ENCODE results near the gene RHO.
"Not testable (repeated sequence)": the region's sequence is repeated elsewhere in the genome, so short reads cannot be mapped to it uniquely, and the experiment has no call there.

The RHO gene

DNA sequence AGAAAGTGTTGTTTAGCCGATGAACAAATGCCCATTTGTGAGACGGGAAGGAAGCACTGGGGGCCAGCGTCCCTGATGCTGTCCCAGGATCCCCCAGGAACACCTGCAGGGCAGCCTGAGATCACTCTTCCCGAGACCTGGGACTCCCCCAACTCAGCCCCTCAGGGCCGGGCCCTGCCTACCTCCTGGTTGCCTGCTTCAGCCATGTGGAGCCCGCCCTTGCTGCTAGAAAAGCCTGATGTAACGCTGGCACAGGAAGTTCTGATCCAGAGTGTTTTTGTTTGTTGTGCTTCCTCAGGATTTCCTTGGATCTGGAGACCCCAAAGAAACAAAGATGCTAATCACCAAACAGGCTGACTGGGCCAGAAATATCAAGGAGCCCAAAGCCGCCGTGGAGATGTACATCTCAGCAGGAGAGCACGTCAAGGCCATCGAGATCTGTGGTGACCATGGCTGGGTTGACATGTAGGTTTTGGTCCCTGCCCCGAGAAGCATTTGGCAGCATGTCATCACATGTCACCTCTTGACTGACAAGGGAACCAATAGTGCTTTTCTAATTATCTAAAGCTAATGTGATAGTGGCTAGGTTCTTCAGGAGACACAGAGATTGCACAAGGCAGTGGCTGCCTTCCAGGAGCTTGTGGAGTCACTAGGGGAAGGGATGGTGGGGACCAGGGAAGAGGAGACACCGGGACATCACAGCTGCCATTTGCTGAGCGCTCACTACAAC is 28.7 kb upstream of the RHO start:
- DNase-seq = not testable (repeated sequence)

DNA sequence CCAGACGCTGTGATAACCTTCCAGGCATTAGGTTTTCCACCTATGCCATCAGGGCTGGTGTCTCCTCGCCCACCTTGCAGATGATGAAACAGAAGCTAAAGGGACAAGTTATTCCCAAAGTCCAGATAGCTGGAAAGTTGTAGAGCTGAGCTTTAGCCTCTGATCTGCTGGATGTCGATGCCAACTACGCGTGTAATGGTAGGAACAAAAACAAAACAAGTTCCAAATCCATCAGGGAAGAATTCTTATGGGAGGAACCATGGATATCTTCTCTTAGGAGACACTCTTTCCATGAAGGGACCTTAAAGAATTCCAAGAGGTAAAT is 28.1 kb upstream of the RHO start:
- no peak for DNase-seq

DNA sequence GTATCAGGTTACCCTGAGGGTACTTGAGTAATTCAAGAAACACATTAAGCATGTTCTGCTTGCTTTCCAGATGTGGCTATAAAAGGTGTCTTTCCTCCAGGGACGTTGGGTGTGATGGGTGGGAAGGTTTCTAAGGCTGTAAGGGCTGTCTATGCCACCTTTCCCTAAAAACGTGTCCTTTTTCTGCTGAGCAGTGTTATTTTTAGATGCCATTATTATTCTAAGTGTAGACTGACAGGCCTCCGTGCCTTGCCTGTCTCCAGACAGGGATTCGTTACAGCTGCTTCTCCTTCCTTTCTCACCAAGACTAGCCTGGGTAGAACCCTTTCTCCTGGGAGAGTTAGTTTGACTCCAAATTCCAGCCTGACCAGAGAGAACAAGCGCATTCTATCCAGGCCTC is 26.8 kb upstream of the RHO start:
- no peak for DNase-seq

DNA sequence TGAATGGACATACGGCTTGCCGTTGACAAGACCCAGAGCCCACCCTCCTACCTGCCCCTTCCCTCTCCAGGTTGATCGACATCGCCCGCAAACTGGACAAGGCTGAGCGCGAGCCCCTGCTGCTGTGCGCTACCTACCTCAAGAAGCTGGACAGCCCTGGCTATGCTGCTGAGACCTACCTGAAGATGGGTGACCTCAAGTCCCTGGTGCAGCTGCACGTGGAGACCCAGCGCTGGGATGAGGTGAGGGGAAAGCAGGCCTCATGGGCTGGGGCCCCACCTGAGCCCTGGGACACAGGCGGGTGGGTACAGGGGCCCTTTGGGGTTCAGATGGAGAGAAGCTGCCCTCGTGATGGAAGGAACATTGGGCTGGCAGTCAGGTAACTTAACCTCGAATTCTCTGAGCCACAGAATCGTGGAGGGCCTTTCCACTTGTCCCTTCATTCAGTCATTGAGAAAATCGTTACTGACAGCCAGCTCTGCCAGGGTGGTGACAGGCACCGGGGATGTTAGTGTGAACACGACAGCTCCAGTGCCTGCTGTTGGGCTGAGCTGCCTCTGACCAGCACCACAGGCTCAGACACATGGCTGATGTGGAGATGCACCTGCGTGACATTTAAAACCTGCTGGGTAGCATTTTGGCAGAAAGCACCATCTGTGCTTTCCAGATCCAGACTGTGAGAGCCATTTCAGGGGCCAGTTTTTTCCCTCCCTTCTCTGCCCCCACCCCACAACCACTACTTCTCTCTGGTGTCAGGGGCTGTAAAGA is 25.6 kb upstream of the RHO start:
- no peak for DNase-seq

DNA sequence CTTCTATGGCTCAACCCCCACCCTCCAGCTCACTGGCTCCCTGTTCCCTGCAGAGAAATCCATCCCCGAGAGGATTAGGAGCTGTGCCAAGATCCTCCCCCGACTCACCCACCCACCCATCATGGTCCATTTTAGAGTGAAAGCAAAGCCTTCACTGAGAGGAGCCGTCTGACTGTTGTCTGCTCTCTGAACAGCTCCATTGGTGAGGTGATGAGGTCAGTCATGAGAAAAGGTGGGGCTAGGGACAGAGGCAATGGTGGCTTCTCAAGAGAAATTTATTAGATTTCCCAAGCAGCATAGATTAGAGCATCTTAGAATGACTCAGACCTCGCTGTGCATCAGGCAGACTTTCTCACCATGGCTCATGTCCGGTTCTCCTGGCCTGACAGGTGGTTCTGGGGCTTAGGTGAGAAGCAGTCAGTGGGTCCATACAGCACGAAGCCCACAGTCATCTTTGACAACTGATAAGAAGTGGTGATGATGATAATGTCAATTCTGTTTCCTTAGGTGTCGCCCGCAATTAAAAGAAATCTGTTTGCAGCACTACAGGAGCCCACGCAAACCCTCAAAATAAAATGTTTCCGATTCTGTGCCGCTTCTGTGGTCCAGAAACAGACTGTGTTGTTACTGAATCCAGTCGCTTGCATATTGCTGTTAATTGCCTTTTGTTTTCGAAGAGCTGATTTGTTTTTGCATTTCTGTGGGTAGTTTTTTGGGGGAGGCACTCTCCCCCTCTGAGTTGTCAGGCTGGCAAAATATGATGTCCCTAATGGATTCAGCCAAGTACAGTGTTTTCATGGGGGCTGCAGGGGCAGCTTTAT is 24.8 kb upstream of the RHO start:
- no peak for DNase-seq

DNA sequence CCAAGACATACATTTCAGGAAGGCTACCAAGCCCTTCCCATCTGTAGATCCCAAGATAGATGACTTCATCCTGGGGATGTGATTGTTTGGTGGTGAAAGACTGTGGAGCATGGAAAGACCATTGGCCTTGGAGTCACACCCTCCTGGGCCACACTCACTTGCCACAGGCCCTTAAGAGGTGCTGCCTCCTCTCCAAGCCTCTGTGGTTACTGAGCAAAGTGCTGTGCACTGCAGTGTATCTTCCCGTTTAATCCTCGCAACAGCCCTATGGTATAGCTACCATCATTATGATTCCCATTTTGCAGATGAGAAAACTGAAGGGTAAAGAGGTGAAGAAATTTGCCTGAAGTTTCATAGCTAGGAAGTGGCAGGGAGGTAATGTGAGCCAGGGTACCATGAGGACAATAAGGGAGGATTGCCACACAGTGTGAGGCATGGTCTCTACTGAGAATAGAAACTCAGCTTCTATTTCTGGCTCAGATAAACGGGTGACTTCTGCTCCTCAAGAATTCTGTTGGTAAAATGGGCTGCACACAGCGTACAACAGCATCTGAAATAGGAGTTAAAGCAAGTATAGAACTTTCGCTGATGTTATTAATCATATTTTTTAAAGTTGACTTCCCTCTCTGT is 23.9 kb upstream of the RHO start:
- DNase-seq = no peak

DNA sequence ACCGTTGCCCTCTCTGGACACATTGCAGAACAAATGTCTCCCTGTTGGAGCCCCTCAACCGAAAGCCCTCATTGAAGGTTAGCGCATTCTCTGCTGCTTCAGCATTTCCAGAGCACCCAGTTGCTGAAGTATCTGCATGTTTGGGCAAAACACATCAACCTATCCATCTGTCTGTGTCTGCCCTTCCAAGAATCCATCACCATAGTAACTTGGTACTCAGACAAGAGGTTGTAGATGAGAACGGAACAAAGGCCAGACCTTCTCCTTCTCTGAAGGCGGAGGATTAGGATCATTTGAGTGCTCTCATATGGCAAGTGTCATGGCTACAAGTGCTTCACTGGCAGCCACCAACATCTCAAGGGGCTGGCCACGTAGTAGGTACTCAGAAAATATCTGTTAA is 23.1 kb upstream of the RHO start:
- DNase-seq = no peak

DNA sequence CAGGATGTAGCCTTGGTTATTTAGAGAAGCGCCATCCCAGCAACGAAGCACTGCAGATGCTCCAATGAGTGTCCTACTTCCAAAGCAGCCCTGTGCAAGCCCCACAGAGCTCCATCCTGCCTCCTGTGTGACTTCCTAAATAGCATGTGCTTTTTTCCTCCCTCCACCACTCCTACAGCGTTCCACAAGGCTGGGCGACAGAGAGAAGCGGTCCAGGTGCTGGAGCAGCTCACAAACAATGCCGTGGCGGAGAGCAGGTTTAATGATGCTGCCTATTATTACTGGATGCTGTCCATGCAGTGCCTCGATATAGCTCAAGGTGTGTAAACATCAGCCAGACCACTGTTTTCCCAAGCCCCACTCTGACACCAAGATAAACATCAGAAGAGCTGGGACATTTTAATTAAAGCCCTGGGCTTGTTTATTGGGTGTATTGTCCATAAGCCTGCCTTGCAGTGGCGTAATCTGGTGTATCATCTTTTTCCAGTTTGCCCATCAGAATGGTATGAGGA is 22.2 kb upstream of the RHO start:
- no peak for DNase-seq

DNA sequence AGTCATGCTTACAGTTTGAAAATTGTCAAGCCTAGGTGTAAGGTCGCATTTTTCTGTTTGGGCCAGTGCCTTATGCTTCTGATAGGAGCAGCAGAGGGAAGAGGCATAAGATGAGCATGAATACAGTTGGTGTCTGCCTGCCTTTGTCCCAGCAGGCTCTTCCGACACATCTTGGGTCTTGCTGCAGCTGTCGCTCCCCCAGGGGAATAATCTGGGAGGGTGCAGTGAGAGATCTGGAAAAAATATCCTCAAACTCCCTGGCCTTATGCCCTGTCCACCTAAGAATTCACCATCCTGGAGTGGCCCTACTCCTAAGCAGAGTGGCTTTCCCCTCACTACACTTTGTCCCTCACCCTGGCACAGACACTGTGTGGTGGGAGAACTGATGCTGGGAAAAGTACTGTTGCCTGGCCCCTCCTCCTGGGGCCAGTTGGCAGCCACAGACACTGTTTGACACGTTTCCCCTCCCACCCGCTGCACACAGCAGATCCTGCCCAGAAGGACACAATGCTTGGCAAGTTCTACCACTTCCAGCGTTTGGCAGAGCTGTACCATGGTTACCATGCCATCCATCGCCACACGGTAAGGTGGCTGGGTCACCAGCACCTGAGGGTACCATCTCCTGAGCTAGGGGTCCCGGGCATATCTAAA is 21.1 kb upstream of the RHO start:
- no peak for DNase-seq

DNA sequence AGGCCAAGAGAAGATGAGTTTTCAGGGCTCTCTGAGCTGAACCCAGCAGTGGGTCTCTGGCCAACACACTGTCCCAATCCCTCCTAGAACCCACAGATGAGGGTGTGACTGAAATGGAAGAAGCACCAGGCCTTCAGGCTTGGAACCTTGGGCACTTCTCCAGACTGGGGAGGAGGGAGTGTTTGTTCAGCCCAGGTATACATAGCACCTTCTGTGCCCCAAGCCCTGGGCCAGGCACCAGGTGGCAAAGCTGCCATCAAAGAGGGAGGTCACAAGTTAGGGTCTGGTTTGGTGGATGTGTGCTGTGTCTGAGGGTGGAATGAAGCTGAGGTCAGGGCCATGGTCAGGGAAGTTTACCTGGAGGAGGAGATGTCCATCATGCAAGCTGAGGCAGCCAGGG is 15.8 kb upstream of the RHO start:
- DNase-seq = no peak

DNA sequence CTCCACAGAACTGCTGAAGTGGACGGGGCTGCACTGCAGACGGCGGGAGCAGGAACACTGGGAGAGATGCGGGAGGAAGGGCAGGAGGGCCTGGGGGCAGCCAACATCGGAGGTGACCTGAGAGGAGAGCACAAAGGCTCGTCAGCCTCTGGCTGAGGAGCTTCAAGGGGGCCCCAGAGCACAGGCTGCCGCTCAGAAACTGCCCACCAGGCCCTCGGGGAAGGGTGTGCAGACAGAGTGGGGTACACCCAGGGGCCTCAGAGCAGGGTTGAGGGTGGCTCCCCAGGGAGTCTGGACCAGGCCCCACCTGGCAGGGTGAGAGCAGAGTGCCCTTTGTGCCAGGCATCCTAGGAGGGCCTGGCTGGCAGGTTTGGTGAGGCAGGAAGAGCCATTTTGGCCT is 14.7 kb upstream of the RHO start:
- DNase-seq = no peak

DNA sequence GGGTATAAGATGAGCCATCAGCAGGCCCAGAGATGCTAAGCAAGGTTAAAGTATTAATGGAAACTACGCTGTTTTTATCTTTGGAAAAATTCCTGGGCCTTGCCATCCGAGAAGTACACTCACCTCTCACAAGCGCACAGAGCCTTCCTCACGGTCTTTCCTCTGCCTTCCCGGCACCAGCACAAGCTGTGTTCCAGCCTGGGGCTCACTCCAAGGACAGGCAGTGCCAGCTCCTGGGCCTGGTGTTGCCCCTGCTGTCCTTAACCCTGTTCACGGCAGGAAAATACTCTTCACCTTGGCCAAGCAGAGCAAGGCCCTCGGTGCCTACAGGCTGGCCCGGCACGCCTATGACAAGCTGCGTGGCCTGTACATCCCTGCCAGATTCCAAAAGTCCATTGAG is 14.3 kb upstream of the RHO start:
- DNase-seq = no peak

DNA sequence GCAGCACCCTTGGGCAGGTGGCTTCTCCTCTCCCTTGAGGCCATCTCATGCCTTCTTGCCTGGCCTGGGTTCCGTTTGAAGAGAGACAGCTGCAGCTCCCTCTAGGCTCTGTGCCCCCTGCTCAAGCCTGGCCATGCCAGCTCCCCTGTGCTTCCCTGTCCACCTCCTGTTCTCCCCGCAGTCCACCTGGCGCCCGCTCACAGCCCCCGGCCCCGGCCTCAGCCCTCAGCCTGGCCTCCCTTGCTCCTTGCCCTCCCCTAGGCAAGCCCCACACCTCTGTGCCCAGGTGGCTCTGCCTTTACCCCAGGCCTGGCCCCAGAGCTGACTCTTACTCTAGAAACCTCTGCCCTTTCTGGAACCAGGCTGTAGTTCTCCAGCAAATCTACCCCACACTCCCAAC is 13.9 kb upstream of the RHO start:
- no peak for DNase-seq

DNA sequence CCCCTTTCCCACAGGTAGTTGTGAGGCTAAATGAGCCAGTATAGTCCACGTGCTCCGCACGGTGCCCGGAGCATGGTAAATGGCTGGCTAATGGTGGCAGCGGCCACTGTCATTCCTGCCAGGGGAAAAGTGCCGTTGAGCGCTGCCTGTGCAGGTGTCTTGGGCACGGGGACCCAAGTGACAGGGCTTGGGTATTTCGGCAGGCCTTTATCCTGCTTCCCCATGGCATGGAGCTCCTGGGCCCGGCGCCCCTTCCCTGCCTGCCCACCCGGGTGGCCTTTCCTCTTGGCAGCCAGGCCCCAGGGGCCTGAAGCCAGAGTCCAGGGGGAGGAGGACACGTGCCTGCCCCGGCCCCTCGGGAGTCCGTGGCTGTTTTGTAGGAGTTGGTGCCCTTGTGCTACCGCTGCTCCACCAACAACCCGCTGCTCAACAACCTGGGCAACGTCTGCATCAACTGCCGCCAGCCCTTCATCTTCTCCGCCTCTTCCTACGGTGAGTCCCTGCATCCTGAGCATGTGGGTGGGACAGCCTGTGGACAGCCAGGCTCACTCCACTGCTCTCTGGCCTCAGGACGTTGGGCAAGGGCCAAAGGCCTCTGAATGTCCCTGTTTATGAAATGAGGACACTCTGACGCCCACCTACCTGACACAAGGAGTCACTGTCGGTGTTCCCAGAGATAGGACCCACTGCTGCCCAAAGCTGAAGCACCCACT is 13.2 kb upstream of the RHO start:
- DNase-seq = not testable (repeated sequence)

DNA sequence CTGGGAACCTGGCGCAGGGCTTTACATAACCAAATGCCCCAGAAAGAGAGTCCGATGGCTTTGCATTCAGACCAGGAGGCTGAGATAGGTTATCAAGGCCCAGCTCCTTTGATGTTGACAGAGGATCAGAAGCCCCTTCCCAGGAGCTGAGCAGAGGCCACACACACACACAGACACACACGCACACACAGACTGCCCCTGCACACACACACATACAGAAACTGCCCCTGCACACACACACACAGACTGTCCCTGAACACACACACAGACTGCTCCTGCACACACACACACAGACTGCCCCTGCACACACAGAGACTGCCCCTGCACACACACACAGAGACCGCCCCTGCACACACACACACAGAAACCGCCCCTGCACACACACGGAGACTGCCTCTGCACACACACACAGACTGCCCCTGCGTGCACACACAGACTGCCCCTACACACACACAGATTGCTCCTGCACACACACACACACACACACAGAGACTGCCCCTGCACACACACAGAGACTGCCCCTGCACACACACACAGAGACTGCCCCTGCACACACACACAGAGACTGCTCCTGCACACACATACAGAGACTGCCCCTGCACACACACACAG is 12.5 kb upstream of the RHO start:
- not testable (repeated sequence) for DNase-seq

DNA sequence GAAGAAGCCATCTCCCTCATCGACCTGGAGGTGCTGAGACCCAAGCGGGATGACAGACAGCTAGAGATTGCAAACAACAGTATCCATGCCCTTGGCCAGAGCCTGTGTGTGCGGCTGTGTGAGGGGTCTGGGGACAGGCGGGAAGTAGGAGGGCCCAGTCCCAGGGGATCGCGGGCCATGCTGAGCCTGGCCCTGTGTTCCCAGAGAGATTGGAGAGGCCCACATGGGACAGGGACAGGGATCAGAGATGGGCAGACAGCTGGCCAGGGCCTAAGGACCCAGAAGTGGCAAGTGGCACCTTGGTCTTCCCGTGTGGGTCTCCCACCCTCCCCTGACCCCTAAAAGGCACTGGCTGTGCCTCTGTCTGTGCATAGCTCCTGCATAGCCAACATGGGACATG is 10.9 kb upstream of the RHO start:
- no peak for DNase-seq

DNA sequence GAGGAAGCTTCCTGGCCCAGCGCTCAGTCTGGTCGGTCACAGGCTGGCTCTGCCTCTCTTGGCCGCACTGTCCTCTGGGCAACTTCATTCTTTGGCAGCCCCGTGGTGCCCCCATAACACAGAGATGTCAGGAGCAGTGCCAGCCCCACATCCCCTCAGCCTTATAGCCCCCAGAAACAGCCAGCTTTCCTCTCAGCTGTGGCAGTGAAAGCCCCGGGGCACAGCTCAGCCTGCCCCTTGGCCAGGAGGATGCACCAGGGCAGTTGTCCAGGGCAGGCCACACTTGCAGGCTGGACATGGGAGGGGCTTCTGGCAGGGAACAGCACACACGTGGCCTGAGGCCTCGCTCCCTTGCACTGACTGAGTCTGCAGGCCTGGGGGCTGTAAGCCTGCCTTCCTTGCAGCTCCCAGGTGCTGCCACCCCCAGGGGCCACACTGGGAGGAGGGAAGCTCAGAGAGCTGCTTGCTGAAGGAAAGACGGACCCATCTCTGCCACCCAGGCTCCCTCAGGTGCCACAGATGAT is 10.3 kb upstream of the RHO start:
- no peak for DNase-seq

DNA sequence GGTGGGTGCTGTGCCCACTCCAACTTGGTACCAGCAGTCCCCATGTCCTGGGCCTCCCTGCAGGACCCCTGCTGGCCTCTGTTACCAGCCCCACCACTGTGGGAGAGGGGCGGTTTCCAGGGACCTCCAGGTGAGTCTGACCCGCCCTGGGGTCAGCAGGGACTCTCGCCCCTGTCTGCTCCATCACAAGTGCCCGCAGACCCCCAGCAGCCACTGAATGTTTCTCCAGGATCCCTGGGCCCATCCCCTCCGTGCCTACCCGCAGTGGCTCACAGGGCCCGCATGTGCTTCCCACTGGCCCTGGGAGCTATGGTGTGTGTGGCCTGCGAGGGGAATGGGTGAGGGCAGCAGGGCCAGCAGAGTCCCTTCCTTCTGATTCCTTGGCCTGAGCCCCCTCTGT is 9.9 kb upstream of the RHO start:
- DNase-seq = no peak

DNA sequence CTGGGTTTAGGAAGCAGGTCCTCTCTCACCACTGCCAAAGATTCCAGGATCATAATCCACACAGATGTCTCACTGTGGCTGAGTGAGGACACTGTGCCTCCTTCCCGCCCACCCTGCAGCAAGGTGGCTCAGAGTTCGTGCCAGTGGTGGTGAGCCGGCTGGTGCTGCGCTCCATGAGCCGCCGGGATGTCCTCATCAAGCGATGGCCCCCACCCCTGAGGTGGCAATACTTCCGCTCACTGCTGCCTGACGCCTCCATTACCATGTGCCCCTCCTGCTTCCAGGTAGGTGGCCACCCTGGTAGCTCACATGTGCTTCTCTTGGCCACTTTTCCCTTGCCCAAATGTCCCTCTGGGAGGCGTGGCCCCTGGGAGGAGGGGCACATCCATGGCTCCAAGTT is 9.0 kb upstream of the RHO start:
- no peak for DNase-seq

DNA sequence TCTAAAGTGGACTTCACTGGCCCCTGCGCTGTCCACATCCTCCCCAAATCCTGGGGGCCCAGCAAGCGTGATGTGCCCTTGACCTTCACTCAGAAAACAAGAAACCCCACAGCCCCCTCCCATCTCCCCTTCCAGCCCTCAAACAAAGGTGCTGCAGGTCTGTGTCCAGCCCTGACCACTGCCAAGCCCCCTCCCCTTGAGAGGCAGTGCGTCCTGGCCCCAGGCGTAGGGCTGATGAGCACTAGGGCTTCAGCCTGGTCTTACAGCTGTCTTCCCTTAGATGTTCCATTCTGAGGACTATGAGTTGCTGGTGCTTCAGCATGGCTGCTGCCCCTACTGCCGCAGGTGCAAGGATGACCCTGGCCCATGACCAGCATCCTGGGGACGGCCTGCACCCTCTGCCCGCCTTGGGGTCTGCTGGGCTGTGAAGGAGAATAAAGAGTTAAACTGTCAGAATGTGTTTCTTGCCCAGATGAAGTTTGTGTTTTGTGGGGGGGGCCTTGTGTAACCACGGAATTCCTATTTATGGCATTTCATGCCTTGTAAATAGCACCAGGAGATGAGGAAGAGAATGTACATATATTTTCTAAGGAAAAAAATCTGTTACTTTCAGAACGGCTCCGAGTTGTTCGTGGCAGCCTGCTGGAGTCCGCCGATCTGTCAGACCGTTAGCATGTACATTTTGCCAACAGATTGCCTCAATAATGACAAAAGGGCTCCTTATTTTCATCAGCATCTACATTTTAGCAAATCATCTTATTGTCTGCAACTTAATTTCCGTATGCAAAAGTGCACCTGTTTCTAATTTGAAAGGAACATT is 8.3 kb upstream of the RHO start:
- DNase-seq = no peak
